Measurements from ENCODE around the gene AURKB. TPM values are rescaled to one million over a fixed set of nuclear protein-coding genes. Genes with fewer than 3 reads are reported as not detected.
A peak's percentile ranks its signal among the peaks of the same experiment; 100 is the strongest.

AURKB gene
- total and polyA plus RNA-seq, 2 of the 13 experiments (the other 11 are each of a cell fraction or from before 2014, with no cell fraction given), result 29.5 to 75.3 TPM

DNA sequence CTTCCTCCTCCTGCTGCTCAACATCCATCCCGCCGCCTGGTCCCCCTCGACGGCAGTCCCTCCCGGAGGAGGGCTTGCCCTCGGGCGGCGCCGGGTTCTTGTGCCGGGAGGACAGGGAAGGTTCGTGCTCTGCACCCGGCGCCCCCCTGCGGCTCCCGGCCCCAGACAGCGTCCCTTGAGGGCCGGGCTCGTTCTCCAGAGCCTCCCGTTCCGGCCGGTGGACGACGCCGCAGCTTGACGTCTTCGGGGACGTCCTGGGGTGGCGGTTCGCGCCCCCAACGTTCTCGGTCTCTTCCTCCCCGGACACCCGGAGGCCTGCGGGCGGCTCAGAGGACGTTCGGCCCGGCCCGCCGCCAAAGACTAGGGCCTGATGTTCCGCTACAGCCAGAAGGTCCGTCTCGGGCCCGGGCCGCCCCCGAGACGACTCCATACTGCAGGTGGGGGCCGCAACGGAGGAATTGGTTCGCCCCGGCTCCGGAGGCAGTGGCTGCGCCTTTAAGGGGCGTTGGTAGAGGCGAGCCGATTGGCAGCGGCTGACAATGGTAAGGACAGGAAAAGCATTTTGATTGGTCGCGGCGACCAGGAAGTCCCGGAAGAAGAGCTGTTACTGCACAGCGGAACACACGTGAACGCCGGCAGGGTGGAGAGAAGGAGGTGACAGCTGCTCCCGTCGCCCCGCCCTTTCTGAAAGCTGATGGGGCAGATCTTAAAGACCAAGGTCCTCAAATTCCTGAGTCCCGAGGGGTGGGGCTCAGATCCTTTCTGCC lies 20.5 kb downstream of the AURKB start, which contains the start of gene BORCS6 (continued):
- TF ChIP-seq, protein P1, sequence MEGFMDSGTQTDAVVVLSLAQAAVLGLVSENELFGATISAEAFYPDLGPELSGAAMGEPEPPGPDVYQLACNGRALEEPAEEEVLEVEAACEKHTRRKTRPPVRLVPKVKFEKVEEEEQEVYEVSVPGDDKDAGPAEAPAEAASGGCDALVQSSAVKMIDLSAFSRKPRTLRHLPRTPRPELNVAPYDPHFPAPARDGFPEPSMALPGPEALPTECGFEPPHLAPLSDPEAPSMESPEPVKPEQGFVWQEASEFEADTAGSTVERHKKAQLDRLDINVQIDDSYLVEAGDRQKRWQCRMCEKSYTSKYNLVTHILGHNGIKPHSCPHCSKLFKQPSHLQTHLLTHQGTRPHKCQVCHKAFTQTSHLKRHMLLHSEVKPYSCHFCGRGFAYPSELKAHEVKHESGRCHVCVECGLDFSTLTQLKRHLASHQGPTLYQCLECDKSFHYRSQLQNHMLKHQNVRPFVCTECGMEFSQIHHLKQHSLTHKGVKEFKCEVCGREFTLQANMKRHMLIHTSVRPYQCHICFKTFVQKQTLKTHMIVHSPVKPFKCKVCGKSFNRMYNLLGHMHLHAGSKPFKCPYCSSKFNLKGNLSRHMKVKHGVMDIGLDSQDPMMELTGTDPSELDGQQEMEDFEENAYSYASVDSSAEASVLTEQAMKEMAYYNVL (CRISPR knock-in tag; IDR thresholded peaks at IDR 0.05; ENCODE audit: borderline replicate concordance), result 0 out of 2 replicates have a peak, but pooled peaks have one; percentile 36
- TF ChIP-seq, protein P2, sequence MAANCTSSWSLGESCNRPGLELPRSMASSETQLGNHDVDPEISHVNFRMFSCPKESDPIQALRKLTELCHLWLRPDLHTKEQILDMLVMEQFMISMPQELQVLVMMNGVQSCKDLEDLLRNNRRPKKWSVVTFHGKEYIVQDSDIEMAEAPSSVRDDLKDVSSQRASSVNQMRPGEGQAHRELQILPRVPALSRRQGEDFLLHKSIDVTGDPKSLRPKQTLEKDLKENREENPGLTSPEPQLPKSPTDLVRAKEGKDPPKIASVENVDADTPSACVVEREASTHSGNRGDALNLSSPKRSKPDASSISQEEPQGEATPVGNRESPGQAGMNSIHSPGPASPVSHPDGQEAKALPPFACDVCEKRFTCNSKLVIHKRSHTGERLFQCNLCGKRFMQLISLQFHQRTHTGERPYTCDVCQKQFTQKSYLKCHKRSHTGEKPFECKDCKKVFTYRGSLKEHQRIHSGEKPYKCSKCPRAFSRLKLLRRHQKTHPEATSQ (CRISPR knock-in tag; IDR thresholded peaks at IDR 0.05; ENCODE audit: borderline replicate concordance), result no peak
- TF ChIP-seq MTA1 (CRISPR knock-in tag; IDR thresholded peaks at IDR 0.05; ENCODE audit: borderline replicate concordance) (peak; percentile 28; the same call in 1 of the 2 replicates), NCOA1 (CRISPR knock-in tag; IDR thresholded peaks at IDR 0.05) (no peak), ZEB1 (IDR thresholded peaks at IDR 0.05; ENCODE audit: insufficient replicate concordance, low read depth) (no peak), TBX3 (IDR thresholded peaks at IDR 0.05; ENCODE audit: borderline replicate concordance) (no peak), ZNF569 (CRISPR knock-in tag; IDR thresholded peaks at IDR 0.05; ENCODE audit: borderline replicate concordance) (no peak), PCBP1 (IDR thresholded peaks at IDR 0.05; ENCODE audit: borderline replicate concordance, low read depth, low read length) (0 out of 2 replicates have a peak, but pooled peaks have one; percentile 61), RAD51 (IDR thresholded peaks at IDR 0.05; ENCODE audit: borderline replicate concordance) (no peak), RXRB (CRISPR knock-in tag; IDR thresholded peaks at IDR 0.05; ENCODE audit: borderline replicate concordance) (no peak), ZNF256 (CRISPR knock-in tag; conservative IDR thresholded peaks at IDR 0.05) (no peak), SMC3 (IDR thresholded peaks at IDR 0.05; ENCODE audit: low read length) (no peak), ZNF530 (CRISPR knock-in tag; IDR thresholded peaks at IDR 0.05; ENCODE audit: low read depth) (no peak), CREM (IDR thresholded peaks at IDR 0.05) (peak; percentile 57; the same call in 1 of the 2 replicates), CREM (CRISPR knock-in tag; IDR thresholded peaks at IDR 0.05) (no peak), ZNF383 (CRISPR knock-in tag; IDR thresholded peaks at IDR 0.05; ENCODE audit: borderline replicate concordance) (peak; percentile 93; the same call in 1 of the 2 replicates), SKI (IDR thresholded peaks at IDR 0.05; ENCODE audit: partially characterized antibody) (no peak), FOXK2 (IDR thresholded peaks at IDR 0.05) (no peak)
- TF ChIP-seq, protein P3, sequence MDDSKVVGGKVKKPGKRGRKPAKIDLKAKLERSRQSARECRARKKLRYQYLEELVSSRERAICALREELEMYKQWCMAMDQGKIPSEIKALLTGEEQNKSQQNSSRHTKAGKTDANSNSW (CRISPR knock-in tag; IDR thresholded peaks at IDR 0.05; ENCODE audit: borderline replicate concordance), result 0 out of 2 replicates have a peak, but pooled peaks have one; percentile 22
- TF ChIP-seq, protein P4, sequence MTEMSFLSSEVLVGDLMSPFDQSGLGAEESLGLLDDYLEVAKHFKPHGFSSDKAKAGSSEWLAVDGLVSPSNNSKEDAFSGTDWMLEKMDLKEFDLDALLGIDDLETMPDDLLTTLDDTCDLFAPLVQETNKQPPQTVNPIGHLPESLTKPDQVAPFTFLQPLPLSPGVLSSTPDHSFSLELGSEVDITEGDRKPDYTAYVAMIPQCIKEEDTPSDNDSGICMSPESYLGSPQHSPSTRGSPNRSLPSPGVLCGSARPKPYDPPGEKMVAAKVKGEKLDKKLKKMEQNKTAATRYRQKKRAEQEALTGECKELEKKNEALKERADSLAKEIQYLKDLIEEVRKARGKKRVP (CRISPR knock-in tag; IDR thresholded peaks at IDR 0.05), result no peak
- TF ChIP-seq, protein P5, sequence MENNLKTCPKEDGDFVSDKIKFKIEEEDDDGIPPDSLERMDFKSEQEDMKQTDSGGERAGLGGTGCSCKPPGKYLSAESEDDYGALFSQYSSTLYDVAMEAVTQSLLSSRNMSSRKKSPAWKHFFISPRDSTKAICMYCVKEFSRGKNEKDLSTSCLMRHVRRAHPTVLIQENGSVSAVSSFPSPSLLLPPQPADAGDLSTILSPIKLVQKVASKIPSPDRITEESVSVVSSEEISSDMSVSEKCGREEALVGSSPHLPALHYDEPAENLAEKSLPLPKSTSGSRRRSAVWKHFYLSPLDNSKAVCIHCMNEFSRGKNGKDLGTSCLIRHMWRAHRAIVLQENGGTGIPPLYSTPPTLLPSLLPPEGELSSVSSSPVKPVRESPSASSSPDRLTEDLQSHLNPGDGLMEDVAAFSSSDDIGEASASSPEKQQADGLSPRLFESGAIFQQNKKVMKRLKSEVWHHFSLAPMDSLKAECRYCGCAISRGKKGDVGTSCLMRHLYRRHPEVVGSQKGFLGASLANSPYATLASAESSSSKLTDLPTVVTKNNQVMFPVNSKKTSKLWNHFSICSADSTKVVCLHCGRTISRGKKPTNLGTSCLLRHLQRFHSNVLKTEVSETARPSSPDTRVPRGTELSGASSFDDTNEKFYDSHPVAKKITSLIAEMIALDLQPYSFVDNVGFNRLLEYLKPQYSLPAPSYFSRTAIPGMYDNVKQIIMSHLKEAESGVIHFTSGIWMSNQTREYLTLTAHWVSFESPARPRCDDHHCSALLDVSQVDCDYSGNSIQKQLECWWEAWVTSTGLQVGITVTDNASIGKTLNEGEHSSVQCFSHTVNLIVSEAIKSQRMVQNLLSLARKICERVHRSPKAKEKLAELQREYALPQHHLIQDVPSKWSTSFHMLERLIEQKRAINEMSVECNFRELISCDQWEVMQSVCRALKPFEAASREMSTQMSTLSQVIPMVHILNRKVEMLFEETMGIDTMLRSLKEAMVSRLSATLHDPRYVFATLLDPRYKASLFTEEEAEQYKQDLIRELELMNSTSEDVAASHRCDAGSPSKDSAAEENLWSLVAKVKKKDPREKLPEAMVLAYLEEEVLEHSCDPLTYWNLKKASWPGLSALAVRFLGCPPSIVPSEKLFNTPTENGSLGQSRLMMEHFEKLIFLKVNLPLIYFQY (CRISPR knock-in tag; IDR thresholded peaks at IDR 0.05; ENCODE audit: borderline replicate concordance), result 0 out of 2 replicates have a peak, but pooled peaks have one; percentile 19

All from HepG2 (cell line).